ENCODE measurements around the gene DCPS. TPM values are rescaled to one million over a fixed set of nuclear protein-coding genes. Genes with fewer than 3 reads are reported as not detected.

Gene DCPS
- total RNA-seq, 1 experiment from 2014 or later: 26.2 TPM

DNA sequence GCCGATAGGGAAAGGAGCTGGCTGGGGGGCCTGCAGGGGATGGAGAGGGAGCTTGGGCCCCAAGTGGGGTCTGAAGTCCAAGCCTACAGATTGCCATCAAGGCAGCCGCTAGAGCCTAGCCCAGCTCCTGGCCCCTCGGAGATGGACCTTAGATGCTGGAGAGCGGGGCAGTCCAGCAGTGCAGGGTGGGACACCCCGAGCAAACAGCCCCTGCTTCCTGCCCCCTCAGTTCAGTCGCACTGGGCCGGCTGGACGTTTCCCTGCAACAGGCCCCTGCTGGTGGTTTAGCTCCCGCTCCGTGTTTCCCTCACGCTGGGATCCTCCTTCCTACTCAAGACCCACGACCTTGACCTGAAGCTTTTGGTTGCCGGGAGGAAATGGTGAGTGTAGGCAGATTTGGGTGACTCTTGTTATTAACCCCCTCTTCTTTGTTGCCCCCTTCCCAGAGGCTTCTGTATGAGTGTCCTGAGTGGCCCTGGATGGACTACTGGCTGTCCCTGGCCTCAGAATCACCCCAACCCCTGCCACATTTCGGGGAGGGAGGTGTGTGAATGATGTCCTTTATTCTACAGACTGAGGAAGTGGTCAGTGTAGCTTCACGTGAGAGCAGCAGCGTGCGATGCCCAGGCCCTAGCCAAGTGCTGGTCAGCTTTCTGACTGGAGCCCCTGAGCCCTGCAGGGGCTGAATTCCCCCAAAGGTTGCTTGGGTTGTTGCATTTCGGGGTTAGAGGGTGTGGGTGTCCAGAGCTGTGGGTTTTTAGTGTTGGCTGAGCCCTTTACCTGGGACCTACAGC is 54.3 kb downstream of the DCPS start:
- Mint-ChIP-seq H3K36me3 (no peaks in the 10 kb centered on the region), H3K9me3 (no peaks in the 10 kb centered on the region), H3K27me3 (ENCODE audit: low read depth) (no peaks in the 10 kb centered on the region), H3K27ac (no peak overlapping the region), H3K4me3 (no peak overlapping the region), H3K4me1 (peaks cover 46% of the 10 kb centered on the region)
- CTCF ChIA-PET: interaction anchor here (0.8 to 3.2 kb wide), 5 partner anchors 34 to 83 kb away, joined by 3 to 17 read pairs (median 4); no protein-coding TSS in a partner anchor
- TF ChIP-seq TEAD4 (CRISPR knock-in tag; IDR thresholded peaks at IDR 0.05) (no peak), GABPB1 (CRISPR knock-in tag; IDR thresholded peaks at IDR 0.05) (no peak), CBFB (CRISPR knock-in tag; IDR thresholded peaks at IDR 0.05; ENCODE audit: low read depth) (no peak), RORB (CRISPR knock-in tag; IDR thresholded peaks at IDR 0.05) (no peak), OVOL2 (CRISPR knock-in tag; IDR thresholded peaks at IDR 0.05; ENCODE audit: borderline replicate concordance) (no peak), RELA (CRISPR knock-in tag; IDR thresholded peaks at IDR 0.05; ENCODE audit: borderline replicate concordance) (no peak)
- TF ChIP-seq, protein P1, sequence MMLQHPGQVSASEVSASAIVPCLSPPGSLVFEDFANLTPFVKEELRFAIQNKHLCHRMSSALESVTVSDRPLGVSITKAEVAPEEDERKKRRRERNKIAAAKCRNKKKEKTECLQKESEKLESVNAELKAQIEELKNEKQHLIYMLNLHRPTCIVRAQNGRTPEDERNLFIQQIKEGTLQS (CRISPR knock-in tag; conservative IDR thresholded peaks at IDR 0.05): no peak
- TF ChIP-seq, protein P2, sequence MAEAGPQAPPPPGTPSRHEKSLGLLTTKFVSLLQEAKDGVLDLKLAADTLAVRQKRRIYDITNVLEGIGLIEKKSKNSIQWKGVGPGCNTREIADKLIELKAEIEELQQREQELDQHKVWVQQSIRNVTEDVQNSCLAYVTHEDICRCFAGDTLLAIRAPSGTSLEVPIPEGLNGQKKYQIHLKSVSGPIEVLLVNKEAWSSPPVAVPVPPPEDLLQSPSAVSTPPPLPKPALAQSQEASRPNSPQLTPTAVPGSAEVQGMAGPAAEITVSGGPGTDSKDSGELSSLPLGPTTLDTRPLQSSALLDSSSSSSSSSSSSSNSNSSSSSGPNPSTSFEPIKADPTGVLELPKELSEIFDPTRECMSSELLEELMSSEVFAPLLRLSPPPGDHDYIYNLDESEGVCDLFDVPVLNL (CRISPR knock-in tag; IDR thresholded peaks at IDR 0.05; ENCODE audit: borderline replicate concordance, low read depth): no peak
- DNase-seq (ENCODE audit: low spot score) (no peak), ATAC-seq (no peak)
- POLR2A ChIA-PET: interaction anchor here (0.5 kb wide), 1 partner anchor 62 kb away, joined by 5 read pairs; no protein-coding TSS in a partner anchor

DNA sequence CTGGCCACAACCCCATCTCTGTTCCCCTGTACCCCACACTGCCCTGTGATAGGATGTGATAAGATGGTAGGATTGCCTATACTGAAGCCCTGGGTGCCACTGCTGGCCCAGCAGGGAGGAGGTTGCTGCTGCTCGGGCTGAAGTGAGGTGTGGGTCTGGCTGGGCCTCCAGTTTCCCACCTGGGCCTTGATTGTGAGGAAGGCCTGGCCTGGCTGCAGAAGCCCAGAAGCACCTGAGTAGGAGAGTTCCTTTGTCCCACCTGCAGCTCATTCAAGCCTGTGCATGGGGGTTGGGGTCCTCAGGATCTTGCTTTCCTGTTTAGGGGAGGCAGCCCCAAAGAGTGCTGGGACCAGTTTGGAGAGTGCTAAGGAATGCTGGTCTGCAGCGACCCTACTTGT is 54.9 kb downstream of the DCPS start:
- Mint-ChIP-seq H3K27ac (no peak overlapping the region), H3K27me3 (ENCODE audit: low read depth) (no peaks in the 10 kb centered on the region), H3K4me1 (peaks cover 42% of the 10 kb centered on the region), H3K4me3 (no peak overlapping the region), H3K36me3 (no peaks in the 10 kb centered on the region), H3K9me3 (no peaks in the 10 kb centered on the region)
- DNase-seq (ENCODE audit: low spot score) (no peak), ATAC-seq (no peak)
- TF ChIP-seq OVOL2 (CRISPR knock-in tag; IDR thresholded peaks at IDR 0.05; ENCODE audit: borderline replicate concordance): no peak
- TF ChIP-seq, protein P3, sequence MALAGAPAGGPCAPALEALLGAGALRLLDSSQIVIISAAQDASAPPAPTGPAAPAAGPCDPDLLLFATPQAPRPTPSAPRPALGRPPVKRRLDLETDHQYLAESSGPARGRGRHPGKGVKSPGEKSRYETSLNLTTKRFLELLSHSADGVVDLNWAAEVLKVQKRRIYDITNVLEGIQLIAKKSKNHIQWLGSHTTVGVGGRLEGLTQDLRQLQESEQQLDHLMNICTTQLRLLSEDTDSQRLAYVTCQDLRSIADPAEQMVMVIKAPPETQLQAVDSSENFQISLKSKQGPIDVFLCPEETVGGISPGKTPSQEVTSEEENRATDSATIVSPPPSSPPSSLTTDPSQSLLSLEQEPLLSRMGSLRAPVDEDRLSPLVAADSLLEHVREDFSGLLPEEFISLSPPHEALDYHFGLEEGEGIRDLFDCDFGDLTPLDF (CRISPR knock-in tag; IDR thresholded peaks at IDR 0.05): no peak
- TF ChIP-seq, protein P4, sequence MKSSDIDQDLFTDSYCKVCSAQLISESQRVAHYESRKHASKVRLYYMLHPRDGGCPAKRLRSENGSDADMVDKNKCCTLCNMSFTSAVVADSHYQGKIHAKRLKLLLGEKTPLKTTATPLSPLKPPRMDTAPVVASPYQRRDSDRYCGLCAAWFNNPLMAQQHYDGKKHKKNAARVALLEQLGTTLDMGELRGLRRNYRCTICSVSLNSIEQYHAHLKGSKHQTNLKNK (CRISPR knock-in tag; IDR thresholded peaks at IDR 0.05): no peak
- no peak for TF ChIP-seq NR3C1 (CRISPR knock-in tag; conservative IDR thresholded peaks at IDR 0.05; ENCODE audit: low read depth)
- TF ChIP-seq, protein P5, sequence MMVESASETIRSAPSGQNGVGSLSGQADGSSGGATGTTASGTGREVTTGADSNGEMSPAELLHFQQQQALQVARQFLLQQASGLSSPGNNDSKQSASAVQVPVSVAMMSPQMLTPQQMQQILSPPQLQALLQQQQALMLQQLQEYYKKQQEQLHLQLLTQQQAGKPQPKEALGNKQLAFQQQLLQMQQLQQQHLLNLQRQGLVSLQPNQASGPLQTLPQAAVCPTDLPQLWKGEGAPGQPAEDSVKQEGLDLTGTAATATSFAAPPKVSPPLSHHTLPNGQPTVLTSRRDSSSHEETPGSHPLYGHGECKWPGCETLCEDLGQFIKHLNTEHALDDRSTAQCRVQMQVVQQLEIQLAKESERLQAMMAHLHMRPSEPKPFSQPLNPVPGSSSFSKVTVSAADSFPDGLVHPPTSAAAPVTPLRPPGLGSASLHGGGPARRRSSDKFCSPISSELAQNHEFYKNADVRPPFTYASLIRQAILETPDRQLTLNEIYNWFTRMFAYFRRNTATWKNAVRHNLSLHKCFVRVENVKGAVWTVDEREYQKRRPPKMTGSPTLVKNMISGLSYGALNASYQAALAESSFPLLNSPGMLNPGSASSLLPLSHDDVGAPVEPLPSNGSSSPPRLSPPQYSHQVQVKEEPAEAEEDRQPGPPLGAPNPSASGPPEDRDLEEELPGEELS (CRISPR knock-in tag; IDR thresholded peaks at IDR 0.05): no peak
- no peak for TF ChIP-seq SP1 (CRISPR knock-in tag; conservative IDR thresholded peaks at IDR 0.05)
- TF ChIP-seq NFYB (CRISPR knock-in tag; conservative IDR thresholded peaks at IDR 0.05; ENCODE audit: low read depth): no peak
- TF ChIP-seq, protein P1 (CRISPR knock-in tag; conservative IDR thresholded peaks at IDR 0.05): no peak
- TF ChIP-seq CBFB (CRISPR knock-in tag; IDR thresholded peaks at IDR 0.05; ENCODE audit: low read depth): no peak
- TF ChIP-seq, protein P6, sequence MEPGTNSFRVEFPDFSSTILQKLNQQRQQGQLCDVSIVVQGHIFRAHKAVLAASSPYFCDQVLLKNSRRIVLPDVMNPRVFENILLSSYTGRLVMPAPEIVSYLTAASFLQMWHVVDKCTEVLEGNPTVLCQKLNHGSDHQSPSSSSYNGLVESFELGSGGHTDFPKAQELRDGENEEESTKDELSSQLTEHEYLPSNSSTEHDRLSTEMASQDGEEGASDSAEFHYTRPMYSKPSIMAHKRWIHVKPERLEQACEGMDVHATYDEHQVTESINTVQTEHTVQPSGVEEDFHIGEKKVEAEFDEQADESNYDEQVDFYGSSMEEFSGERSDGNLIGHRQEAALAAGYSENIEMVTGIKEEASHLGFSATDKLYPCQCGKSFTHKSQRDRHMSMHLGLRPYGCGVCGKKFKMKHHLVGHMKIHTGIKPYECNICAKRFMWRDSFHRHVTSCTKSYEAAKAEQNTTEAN (CRISPR knock-in tag; IDR thresholded peaks at IDR 0.05): no peak
- TF ChIP-seq RORB (CRISPR knock-in tag; IDR thresholded peaks at IDR 0.05): no peak
- TF ChIP-seq, protein P7, sequence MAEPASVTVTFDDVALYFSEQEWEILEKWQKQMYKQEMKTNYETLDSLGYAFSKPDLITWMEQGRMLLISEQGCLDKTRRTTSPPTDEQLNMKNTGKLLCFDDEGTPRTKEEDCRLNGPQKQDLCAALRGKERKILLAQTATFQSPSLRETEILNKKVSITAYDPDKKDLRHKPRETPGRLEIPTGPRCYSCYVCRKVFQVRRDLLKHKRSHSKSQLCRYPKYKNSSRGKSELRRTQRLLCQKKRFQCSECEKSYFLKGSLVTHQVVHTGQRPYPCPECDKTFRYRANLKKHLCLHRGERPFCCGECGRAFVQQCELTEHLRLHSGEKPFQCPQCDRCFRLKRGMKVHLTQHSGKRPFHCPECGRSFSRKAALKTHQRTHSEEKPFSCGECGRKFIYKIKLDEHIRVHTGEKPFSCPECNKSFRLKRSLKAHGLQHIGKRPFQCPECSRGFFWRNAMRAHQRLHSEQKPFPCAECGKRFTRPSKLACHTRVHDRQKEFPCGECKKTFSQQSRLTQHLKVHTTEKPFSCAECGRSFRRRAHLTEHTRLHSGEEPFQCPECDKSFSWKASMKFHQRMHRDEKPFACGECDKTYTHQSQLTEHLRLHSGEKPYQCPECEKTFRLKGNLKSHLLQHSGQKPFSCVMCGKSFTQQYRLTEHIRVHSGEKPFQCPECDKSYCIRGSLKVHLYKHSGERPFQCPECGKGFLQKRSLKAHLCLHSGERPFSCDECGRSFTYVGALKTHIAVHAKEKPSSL (CRISPR knock-in tag; conservative IDR thresholded peaks at IDR 0.05): no peak
- no peak for TF ChIP-seq HMGA2 (CRISPR knock-in tag; IDR thresholded peaks at IDR 0.05)
- TF ChIP-seq, protein P8, sequence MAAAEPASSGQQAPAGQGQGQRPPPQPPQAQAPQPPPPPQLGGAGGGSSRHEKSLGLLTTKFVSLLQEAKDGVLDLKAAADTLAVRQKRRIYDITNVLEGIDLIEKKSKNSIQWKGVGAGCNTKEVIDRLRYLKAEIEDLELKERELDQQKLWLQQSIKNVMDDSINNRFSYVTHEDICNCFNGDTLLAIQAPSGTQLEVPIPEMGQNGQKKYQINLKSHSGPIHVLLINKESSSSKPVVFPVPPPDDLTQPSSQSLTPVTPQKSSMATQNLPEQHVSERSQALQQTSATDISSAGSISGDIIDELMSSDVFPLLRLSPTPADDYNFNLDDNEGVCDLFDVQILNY (CRISPR knock-in tag; IDR thresholded peaks at IDR 0.05): no peak
- no peak for TF ChIP-seq FOXK1 (CRISPR knock-in tag; IDR thresholded peaks at IDR 0.05)
- no peak for TF ChIP-seq TP53 (CRISPR knock-in tag; IDR thresholded peaks at IDR 0.05)
- TF ChIP-seq NFE2L1 (CRISPR knock-in tag; IDR thresholded peaks at IDR 0.05): no peak
- TF ChIP-seq, protein P9, sequence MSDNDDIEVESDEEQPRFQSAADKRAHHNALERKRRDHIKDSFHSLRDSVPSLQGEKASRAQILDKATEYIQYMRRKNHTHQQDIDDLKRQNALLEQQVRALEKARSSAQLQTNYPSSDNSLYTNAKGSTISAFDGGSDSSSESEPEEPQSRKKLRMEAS (CRISPR knock-in tag; IDR thresholded peaks at IDR 0.05): no peak
- ChIA-PET POLR2A (no interaction called here), CTCF (interaction anchor here (0.8 to 3.2 kb wide), 5 partner anchors 34 to 122 kb away, joined by 3 to 17 read pairs (median 4); no protein-coding TSS in a partner anchor)
